Measurements from ENCODE around the gene LTBP1.

- TF ChIP-seq CTCF (conservative IDR thresholded peaks at IDR 0.05; ENCODE audit: low read length), result no peak
- no peak for TF ChIP-seq EZH2phosphoT487 (IDR thresholded peaks at IDR 0.05; ENCODE audit: borderline replicate concordance, low read depth, low read length)
These were observed 260.5 kb downstream of the LTBP1 start for GRCh38 chr2:33207151-33207740.
